ENCODE data around the gene TNNC1.

DNA sequence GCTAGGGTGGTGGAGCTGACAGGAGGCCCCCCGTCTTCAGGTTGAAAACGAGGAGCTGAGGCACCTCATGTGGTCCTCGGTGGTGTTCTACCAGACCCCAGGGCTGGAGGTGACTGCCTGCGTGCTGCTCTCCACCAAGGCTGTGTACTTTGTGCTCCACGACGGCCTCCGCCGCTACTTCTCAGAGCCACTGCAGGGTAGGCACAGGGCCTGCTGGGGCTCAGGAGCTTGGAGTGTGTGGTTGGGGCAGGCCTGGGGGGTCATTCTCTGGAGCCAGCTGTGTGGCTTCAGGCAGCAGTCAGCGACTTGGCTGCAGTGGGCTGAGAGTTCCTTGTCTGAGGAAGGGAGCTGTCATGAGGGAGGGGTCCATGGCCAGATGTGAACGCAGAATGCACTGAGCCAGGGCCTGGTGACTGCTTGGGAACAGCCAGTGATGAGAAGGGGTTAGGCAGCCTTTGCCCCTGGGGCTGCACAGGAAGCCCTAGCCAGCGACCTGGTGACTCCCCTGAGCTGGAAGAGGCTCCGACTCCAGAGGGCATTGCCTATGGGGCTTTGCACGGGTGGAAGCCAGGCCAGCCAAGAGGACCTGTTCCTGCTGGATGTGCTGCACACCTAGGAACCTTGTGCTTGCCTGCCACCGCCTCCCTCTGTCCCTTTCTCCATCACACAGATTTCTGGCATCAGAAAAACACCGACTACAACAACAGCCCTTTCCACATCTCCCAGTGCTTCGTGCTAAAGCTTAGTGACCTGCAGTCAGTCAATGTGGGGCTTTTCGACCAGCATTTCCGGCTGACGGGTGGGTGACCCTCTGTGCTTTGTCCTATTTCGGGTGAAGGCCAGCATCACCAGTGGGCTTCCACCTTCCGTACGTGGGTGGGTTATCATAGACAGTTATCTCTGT, 36.4 kb upstream of the TNNC1 start:
- TF ChIP-seq, protein P1, sequence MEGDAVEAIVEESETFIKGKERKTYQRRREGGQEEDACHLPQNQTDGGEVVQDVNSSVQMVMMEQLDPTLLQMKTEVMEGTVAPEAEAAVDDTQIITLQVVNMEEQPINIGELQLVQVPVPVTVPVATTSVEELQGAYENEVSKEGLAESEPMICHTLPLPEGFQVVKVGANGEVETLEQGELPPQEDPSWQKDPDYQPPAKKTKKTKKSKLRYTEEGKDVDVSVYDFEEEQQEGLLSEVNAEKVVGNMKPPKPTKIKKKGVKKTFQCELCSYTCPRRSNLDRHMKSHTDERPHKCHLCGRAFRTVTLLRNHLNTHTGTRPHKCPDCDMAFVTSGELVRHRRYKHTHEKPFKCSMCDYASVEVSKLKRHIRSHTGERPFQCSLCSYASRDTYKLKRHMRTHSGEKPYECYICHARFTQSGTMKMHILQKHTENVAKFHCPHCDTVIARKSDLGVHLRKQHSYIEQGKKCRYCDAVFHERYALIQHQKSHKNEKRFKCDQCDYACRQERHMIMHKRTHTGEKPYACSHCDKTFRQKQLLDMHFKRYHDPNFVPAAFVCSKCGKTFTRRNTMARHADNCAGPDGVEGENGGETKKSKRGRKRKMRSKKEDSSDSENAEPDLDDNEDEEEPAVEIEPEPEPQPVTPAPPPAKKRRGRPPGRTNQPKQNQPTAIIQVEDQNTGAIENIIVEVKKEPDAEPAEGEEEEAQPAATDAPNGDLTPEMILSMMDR (IDR thresholded peaks at IDR 0.05) = no peak
- no peak for TF ChIP-seq EZH2 (IDR thresholded peaks at IDR 0.05; ENCODE audit: borderline replicate concordance, insufficient read depth, low read depth, low read length, poor library complexity, severe bottlenecking)
